ENCODE measurements around the gene RASA1. TPM values are rescaled to one million over a fixed set of nuclear protein-coding genes. Genes with fewer than 3 reads are reported as not detected.

Gene RASA1
- total RNA-seq, 1 experiment from 2014 or later = 23.9 TPM

DNA sequence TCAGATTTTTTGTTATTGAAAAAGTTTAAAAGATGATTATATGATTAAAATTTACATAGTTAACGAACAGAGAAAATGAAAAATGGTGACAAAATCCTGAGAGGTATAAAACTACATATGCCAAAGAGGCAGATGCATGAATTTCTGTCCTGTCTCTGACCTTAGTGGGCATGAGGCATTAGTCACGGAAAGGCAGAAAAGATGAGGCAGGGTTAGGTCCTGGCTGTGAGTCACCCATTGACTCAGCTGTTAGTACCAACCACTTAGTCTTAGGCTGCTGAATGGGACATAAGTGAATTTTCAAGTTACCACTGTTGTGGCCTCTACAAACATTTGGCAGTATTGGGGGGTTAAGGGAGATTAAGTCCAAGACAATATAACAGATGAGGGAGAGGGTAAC is 33.1 kb downstream of the RASA1 start (continued):
- TF ChIP-seq, protein P1, sequence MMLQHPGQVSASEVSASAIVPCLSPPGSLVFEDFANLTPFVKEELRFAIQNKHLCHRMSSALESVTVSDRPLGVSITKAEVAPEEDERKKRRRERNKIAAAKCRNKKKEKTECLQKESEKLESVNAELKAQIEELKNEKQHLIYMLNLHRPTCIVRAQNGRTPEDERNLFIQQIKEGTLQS (IDR thresholded peaks at IDR 0.05) = no peak
- TF ChIP-seq, protein P2, sequence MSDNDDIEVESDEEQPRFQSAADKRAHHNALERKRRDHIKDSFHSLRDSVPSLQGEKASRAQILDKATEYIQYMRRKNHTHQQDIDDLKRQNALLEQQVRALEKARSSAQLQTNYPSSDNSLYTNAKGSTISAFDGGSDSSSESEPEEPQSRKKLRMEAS (IDR thresholded peaks at IDR 0.05) = 0 out of 2 replicates have a peak, but pooled peaks have one; percentile 23
- TF ChIP-seq TCF7L2 (IDR thresholded peaks at IDR 0.05; ENCODE audit: borderline replicate concordance, extremely low read depth, insufficient read depth, insufficient read length) (no peak), SRF (IDR thresholded peaks at IDR 0.05; ENCODE audit: low read depth) (peak; percentile 70)
- TF ChIP-seq, protein P3, sequence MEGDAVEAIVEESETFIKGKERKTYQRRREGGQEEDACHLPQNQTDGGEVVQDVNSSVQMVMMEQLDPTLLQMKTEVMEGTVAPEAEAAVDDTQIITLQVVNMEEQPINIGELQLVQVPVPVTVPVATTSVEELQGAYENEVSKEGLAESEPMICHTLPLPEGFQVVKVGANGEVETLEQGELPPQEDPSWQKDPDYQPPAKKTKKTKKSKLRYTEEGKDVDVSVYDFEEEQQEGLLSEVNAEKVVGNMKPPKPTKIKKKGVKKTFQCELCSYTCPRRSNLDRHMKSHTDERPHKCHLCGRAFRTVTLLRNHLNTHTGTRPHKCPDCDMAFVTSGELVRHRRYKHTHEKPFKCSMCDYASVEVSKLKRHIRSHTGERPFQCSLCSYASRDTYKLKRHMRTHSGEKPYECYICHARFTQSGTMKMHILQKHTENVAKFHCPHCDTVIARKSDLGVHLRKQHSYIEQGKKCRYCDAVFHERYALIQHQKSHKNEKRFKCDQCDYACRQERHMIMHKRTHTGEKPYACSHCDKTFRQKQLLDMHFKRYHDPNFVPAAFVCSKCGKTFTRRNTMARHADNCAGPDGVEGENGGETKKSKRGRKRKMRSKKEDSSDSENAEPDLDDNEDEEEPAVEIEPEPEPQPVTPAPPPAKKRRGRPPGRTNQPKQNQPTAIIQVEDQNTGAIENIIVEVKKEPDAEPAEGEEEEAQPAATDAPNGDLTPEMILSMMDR (IDR thresholded peaks at IDR 0.05 in 2 of 3, conservative IDR thresholded peaks at IDR 0.05 in 1 of 3; ENCODE audit: borderline replicate concordance in 1 of 3, insufficient read depth in 1 of 3, low read depth in 2 of 3, low read length in 2 of 3) = no peak

DNA sequence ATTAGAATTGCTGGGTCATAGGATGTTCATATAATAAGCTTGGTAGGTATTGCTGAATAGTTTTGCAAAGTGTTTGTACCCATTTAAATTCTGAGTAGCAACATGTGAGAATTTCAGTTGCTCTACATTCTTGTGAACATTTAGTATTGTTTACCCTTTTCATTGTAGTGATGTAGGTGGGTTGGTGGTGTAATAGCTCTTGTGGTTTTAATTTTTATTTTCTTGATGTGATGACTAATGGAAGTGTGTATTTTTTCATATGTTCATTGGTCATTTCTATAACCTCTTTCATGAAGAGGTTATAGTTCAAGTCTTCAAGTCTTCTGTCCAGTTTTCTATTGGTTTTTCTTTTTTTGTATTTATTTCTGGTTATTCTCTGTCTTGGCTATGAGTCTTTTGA is 34.4 kb downstream of the RASA1 start:
- CTCF ChIA-PET = no interaction called here
- BruUV-seq (replicated peaks) = no TSS peak
- POLR2A ChIA-PET = no interaction called here
- no peaks in the 10 kb centered on the region for H4K20me1 ChIP-seq (ENCODE audit: insufficient read depth)
- no peak overlapping the region for H3K4me3 ChIP-seq (replicated peaks in 1 of 2; ENCODE audit: low read depth in 1 of 2, low read length in 2 of 2)
- no peak overlapping the region for H3K4me2 ChIP-seq (ENCODE audit: low read length)
- no peak overlapping the region for H2AFZ ChIP-seq (ENCODE audit: low read depth, low read length, poor library complexity, severe bottlenecking)
- intact Hi-C loops (cut with micrococcal nuclease) = no loop called here
- no peak overlapping the region for H3K27ac ChIP-seq (ENCODE audit: low read depth, low read length)
- RAD21 ChIA-PET (ENCODE audit: low non-redundant PET in 1 of 2, low total read pairs in 2 of 2, uncharacterized antibody in 2 of 2, unreplicated experiment in 2 of 2) = no interaction called here
- DNase-seq (ENCODE audit: low read depth, low spot score) = no peak
- peaks cover 68% of the 10 kb centered on the region for H3K79me2 ChIP-seq (ENCODE audit: insufficient read depth, low read length)
- no peaks in the 10 kb centered on the region for H3K27me3 ChIP-seq (ENCODE audit: insufficient read depth, low read length)
- no peak for TF ChIP-seq ZNF274 (IDR thresholded peaks at IDR 0.05; ENCODE audit: low read depth, low read length)
- no peak for TF ChIP-seq POLR2A (IDR thresholded peaks at IDR 0.05; ENCODE audit: borderline replicate concordance, extremely low read depth, insufficient read depth, insufficient read length)
- TF ChIP-seq, protein P2 (IDR thresholded peaks at IDR 0.05) = no peak
- TF ChIP-seq FOSL1 (IDR thresholded peaks at IDR 0.05; ENCODE audit: low read depth) = no peak
- no peak for TF ChIP-seq CEBPB (IDR thresholded peaks at IDR 0.05; ENCODE audit: low read depth)
- no peak for TF ChIP-seq SP1 (IDR thresholded peaks at IDR 0.05; ENCODE audit: low read depth)
- H3K4me1 ChIP-seq (ENCODE audit: control insufficient read depth in 1 of 2, insufficient read depth in 2 of 2, low read length in 2 of 2) = peaks cover 12 to 42% of the 10 kb centered on the region in 2 experiments
- no peaks in the 10 kb centered on the region for H3K9me2 ChIP-seq (ENCODE audit: insufficient read depth)
- H3K9me3 ChIP-seq (ENCODE audit: control insufficient read depth in 1 of 2, insufficient read depth in 1 of 2, low read depth in 1 of 2, low read length in 2 of 2) = no peaks in the 10 kb centered on the region
- ATAC-seq = no peak
- no peak overlapping the region for H3K9ac ChIP-seq (ENCODE audit: low read length)
- no peaks in the 10 kb centered on the region; a peak in 1 of 4 replicates for H3K36me3 ChIP-seq (ENCODE audit: control insufficient read depth in 1 of 2, insufficient read depth in 2 of 2, low read length in 2 of 2)

Measured in HCT116 (cell line).